ENCODE results near the gene TP73. TPM values are rescaled to one million over a fixed set of nuclear protein-coding genes. Genes with fewer than 3 reads are reported as not detected.

Gene TP73
- total RNA-seq, 4 donors from 2014 or later, result 4.9 to 8.8 (median 7.0) TPM

- Histone ChIP-seq H3K27ac (no peak overlapping the region), H3K4me3 (no peak overlapping the region), H3K27me3 (peaks cover 0 to 75% (median 0%) of the 10 kb centered on the region in 4 donors), H3K9me3 (no peaks in the 10 kb centered on the region), H3K36me3 (no peaks in the 10 kb centered on the region), H3K4me1 (peaks cover 8 to 33% (median 12%) of the 10 kb centered on the region in 3 donors)
- intact Hi-C loops (cut with DNase I), result no loop called here
- no peak for DNase-seq
- TF ChIP-seq CTCF (IDR thresholded peaks at IDR 0.05) (no peak), POLR2A (IDR thresholded peaks at IDR 0.05) (no peak)
- WGBS, 2 donors, result 76 to 78% methylated on average over 4 to 8 of the region's 14 CpGs
These were observed 17.1 kb downstream of the TP73 start for GRCh38 chr1:3669421-3669821.

GRCh38 chr1:3669971-3670431 is 17.7 kb downstream of the TP73 start:
- no peaks in the 10 kb centered on the region for H3K9me3 ChIP-seq
- peaks cover 8 to 33% (median 12%) of the 10 kb centered on the region in 3 donors for H3K4me1 ChIP-seq
- no peak for DNase-seq
- no peaks in the 10 kb centered on the region for H3K36me3 ChIP-seq
- WGBS, 2 donors, result 76 to 88% methylated on average over 2 to 5 of the region's 9 CpGs
- no peak for TF ChIP-seq CTCF (IDR thresholded peaks at IDR 0.05)
- peaks cover 0 to 77% (median 0%) of the 10 kb centered on the region in 4 donors for H3K27me3 ChIP-seq
- intact Hi-C loops (cut with DNase I), result no loop called here
- H3K27ac ChIP-seq, result no peak overlapping the region
- no peak overlapping the region for H3K4me3 ChIP-seq

GRCh38 chr1:3670823-3671265 is 18.5 kb downstream of the TP73 start:
- WGBS, 2 donors, result 61 to 74% methylated on average over 6 to 9 of the region's 15 CpGs
- DNase-seq, result no peak
- no peaks in the 10 kb centered on the region for H3K9me3 ChIP-seq
- H3K4me3 ChIP-seq, result no peak overlapping the region
- H3K36me3 ChIP-seq, result no peaks in the 10 kb centered on the region
- H3K4me1 ChIP-seq, result peaks cover 8 to 29% (median 12%) of the 10 kb centered on the region in 3 donors
- no peak overlapping the region for H3K27ac ChIP-seq
- peaks cover 0 to 77% (median 0%) of the 10 kb centered on the region in 4 donors for H3K27me3 ChIP-seq
- TF ChIP-seq CTCF (IDR thresholded peaks at IDR 0.05) (no peak), POLR2A (IDR thresholded peaks at IDR 0.05) (no peak)
- intact Hi-C loops (cut with DNase I), result no loop called here

- H3K4me3 ChIP-seq, result no peak overlapping the region
- H3K27me3 ChIP-seq, result peaks cover 0 to 73% (median 0%) of the 10 kb centered on the region in 4 donors
- intact Hi-C loops (cut with DNase I), result no loop called here
- no peak for DNase-seq
- no peaks in the 10 kb centered on the region for H3K36me3 ChIP-seq
- H3K9me3 ChIP-seq, result no peaks in the 10 kb centered on the region
- TF ChIP-seq CTCF (IDR thresholded peaks at IDR 0.05) (no peak), POLR2A (IDR thresholded peaks at IDR 0.05) (no peak)
- 46 to 57% methylated on average over 12 to 13 of the region's 29 CpGs for WGBS, 2 donors
- peaks cover 8 to 29% (median 12%) of the 10 kb centered on the region in 3 donors for H3K4me1 ChIP-seq
- H3K27ac ChIP-seq, result no peak overlapping the region
These were observed 19.3 kb downstream of the TP73 start for GRCh38 chr1:3671371-3672180.

GRCh38 chr1:3672231-3672970 is 20.1 kb downstream of the TP73 start:
- H3K4me3 ChIP-seq, result no peak overlapping the region
- WGBS, 2 donors, result 72 to 85% methylated on average over 13 to 17 of the region's 21 CpGs
- TF ChIP-seq POLR2A (IDR thresholded peaks at IDR 0.05) (no peak), CTCF (IDR thresholded peaks at IDR 0.05) (no peak)
- H3K9me3 ChIP-seq, result no peaks in the 10 kb centered on the region
- DNase-seq, result no peak
- peaks cover 8 to 29% (median 12%) of the 10 kb centered on the region in 3 donors for H3K4me1 ChIP-seq
- peaks cover 0 to 65% (median 0%) of the 10 kb centered on the region in 4 donors for H3K27me3 ChIP-seq
- H3K36me3 ChIP-seq, result no peaks in the 10 kb centered on the region
- no peak overlapping the region for H3K27ac ChIP-seq
- intact Hi-C loops (cut with DNase I), result no loop called here
